Measurements from ENCODE around the gene ZBTB7C.

The ZBTB7C gene

GRCh38 chr18:48186131-48186766 lies 222.9 kb downstream of the ZBTB7C start:
- peak in 1 of 14 donors; percentile 14 for DNase-seq

- DNase-seq: no peak
These were observed 225.1 kb downstream of the ZBTB7C start for GRCh38 chr18:48184118-48184517.

- no peak for DNase-seq
These were observed 225.6 kb downstream of the ZBTB7C start for GRCh38 chr18:48183613-48184012.

GRCh38 chr18:48182779-48183178 lies 226.4 kb downstream of the ZBTB7C start:
- no peak for DNase-seq

- no peak for DNase-seq
These were observed 227.3 kb downstream of the ZBTB7C start for GRCh38 chr18:48181857-48182256.

- DNase-seq: no peak
These were observed 227.9 kb downstream of the ZBTB7C start for GRCh38 chr18:48181087-48181823.

GRCh38 chr18:48179666-48180065 lies 229.5 kb downstream of the ZBTB7C start:
- no peak for DNase-seq

- no peak for DNase-seq
These were observed 230.2 kb downstream of the ZBTB7C start for GRCh38 chr18:48179001-48179400.

- no peak for DNase-seq
These were observed 232.3 kb downstream of the ZBTB7C start for GRCh38 chr18:48176909-48177308.

- DNase-seq: no peak
These were observed 235.6 kb downstream of the ZBTB7C start for GRCh38 chr18:48173557-48173956.

- peak in 1 of 14 donors; percentile 28 for DNase-seq
These were observed 236.8 kb downstream of the ZBTB7C start for GRCh38 chr18:48172226-48173006.

- no peak for DNase-seq
These were observed 237.5 kb downstream of the ZBTB7C start for GRCh38 chr18:48171490-48172188.

- DNase-seq: no peak
These were observed 238.5 kb downstream of the ZBTB7C start for GRCh38 chr18:48170651-48171050.

GRCh38 chr18:48168861-48169260 lies 240.3 kb downstream of the ZBTB7C start:
- DNase-seq: no peak

- no peak for DNase-seq
These were observed 241.3 kb downstream of the ZBTB7C start for GRCh38 chr18:48167897-48168253.

GRCh38 chr18:48166336-48166875 lies 242.8 kb downstream of the ZBTB7C start:
- no peak for DNase-seq

GRCh38 chr18:48165111-48165866 lies 243.9 kb downstream of the ZBTB7C start:
- DNase-seq: no peak

GRCh38 chr18:48164701-48165100 lies 244.5 kb downstream of the ZBTB7C start:
- no peak for DNase-seq

GRCh38 chr18:48164116-48164515 lies 245.1 kb downstream of the ZBTB7C start:
- DNase-seq: no peak

GRCh38 chr18:48163738-48164115 lies 245.5 kb downstream of the ZBTB7C start:
- no peak for DNase-seq

- no peak for DNase-seq
These were observed 246.0 kb downstream of the ZBTB7C start for GRCh38 chr18:48162956-48163737.
